Activated CD4-positive, alpha-beta T cell treated with anti-CD3 and anti-CD28 coated beads for 24 hours (primary cell): ENCODE data around the gene TRMT10B.
"Not testable (repeated sequence)": the region's sequence is repeated elsewhere in the genome, so short reads cannot be mapped to it uniquely, and the experiment has no call there.

Experiments
- DNase-seq, 2 donors: peaks; one replicate each; pipeline ENCODE4 v3.0.0-alpha.2; 2020; ENCODE audit warnings: low read depth in 2 of 2

Gene TRMT10B

DNA sequence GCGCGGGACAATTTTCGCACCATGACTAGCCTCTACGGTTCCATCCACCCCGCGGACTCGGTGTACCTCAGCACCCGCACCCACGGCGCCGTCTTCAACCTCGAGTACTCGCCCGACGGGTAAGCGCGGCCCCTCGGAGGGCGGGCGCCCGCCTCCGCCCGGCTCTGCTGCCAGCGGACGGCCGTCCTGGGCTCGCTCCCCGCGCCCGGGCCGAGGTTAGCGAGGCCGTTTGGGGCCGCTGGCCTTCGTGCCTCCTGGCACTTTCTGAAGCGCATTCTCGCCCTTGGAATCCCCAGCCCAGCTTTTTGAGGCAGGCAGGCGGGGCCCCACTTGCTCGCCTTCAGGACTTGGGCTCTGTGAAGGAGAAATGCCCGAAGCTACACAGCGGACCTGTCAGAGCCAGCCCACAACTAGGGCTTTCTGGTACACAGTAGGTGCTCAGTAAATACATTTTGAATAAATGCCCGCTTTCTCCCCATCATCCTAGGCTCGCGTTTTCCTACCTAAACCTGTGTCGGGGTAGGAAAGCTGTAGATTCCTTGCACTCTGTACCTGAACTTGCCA is 47.8 kb downstream of the TRMT10B start:
- peak in 1 of 2 donors; percentile 25 for DNase-seq

DNA sequence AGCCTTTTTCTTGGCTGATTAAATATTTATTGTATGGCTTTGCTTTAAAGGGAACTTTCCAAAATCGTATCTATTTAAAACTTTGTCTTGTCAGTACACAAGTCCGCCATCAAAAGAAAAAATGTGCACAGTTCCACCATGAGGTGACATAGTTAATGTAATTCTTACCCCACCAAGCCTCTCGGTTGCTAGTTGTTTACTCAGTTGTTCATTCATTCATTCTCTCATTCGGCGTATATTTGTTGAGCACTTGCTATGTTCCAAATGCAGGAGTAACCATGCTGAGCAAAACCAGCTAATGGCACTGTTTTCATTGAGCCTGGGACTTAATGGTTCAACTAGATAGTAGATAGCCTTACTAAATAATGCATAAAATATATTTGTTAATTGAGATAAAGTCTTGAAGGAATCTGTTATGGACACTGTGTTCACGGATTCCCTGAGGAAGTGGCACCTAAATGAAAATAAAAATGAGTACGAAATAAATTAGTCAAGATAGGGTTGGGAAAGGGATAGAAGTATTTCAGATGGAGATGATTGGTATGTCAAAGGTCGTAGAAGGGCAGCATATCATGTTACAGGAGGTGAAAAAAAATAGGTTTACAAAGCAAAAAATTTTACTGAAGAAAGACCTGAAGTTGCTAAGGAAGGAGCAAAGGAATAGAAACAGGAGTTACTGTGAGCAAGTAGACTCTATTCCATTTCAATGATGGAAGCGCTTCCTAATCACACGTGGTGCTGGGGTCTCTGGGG is 48.5 kb downstream of the TRMT10B start:
- DNase-seq, result no peak

- DNase-seq, result no peak
Measured at GRCh38 chr9:37806271-37806670, 52.7 kb downstream of the TRMT10B start.

- not testable (repeated sequence) for DNase-seq
Measured at GRCh38 chr9:37809676-37810075, 56.1 kb downstream of the TRMT10B start.

- DNase-seq, result no peak
Measured at GRCh38 chr9:37811906-37812476, 58.4 kb downstream of the TRMT10B start.

DNA sequence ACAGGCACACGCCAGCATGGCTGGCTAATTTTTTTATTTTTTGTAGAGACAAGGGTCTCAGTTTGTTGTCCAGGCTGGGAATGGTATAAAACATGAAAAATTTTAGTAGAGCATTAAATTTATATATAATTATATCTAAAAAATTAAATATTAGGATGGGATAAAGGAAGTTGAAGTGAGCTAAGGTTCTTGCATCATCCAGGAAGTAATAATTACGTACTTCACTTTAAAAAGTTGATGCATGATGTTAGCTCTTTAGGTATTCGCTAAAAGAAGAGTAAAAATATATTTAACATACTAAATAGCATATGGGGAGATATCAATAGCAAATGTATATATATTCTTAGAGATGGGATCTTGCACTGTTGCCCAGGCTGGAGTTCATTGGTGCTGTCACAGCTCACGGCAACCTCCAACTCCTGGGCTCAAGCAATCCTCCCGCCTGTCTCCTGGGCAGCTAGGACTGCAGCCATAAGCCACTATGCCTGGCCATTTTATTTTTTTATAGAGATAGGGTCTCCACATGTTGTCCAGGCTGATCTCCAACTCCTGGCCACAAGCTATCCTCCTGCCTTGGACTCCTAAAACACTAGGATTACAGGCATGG is 59.3 kb downstream of the TRMT10B start:
- DNase-seq, result no peak

- no peak for DNase-seq
Measured at GRCh38 chr9:37818849-37819248, 65.2 kb downstream of the TRMT10B start.

GRCh38 chr9:37820142-37820541 is 66.5 kb downstream of the TRMT10B start:
- DNase-seq, result no peak

DNA sequence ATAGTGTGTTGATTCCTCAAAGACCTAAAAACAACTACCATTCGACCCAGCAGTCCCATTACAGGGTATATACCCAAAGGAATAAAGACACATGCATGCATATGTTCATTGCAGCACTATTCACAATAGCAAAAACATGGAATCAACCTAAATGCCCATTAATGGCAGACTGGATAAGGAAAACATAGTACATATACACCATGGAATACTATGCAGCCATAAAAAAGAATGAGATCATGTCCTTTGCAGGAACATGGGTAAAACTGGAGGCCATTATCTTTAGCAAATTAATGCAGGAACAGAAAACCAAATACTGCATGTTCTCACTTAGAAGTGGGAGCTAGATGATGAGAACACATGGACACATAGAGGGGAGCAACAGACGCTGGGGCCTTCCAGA is 71.6 kb downstream of the TRMT10B start:
- not testable (repeated sequence) for DNase-seq

DNA sequence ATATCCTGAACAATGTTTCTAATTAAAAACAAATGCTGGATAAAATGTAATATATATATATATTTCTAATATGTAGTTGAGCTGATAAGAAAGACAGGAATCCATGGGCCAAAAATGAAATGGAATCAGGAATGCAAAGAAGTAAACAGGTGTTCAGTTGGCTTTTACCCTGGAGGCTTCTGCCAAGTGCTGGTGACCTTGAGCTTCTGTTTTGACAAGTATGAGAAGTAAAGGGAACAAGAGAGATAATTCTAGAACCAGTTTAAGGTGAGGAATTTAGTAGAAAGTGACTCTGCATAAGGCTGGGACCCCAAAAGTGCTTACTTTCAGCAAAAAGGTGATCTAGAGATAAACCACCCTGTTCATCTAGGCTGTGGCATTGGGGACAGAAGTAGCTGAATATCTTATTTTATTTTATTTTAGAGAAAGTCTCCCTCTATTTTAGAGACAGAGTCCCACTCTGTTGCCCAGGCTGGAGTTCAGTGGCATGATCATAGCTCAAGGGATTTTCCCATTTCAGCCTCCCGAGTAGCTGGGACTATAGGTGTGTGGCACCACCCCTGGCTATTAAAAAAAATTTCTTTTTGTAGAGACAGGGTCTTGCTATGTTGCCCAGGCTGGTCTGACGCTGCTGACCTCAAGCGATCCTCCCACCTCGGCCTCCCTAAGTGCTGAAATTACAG is 74.0 kb downstream of the TRMT10B start:
- DNase-seq, result no peak
